Measurements from ENCODE around the gene OR4D10. TPM values are rescaled to one million over a fixed set of nuclear protein-coding genes. Genes with fewer than 3 reads are reported as not detected.

Gene OR4D10
- total and polyA plus RNA-seq, 5 donors from 2014 or later: not detected

Other genes with a start within 250 kb of the OR4D10 start
- not detected for gene OR5AN1, start 114.4 kb upstream of the OR4D10 start, total RNA-seq
- not detected for gene OR5AN1, start 114.4 kb upstream of the OR4D10 start, polyA plus RNA-seq
- not detected for gene OR5A2, start 46.9 kb upstream of the OR4D10 start, total RNA-seq
- gene OR5A2, start 46.9 kb upstream of the OR4D10 start, polyA plus RNA-seq: not detected
- not detected for gene OR5A1, start 36.8 kb upstream of the OR4D10 start, total RNA-seq
- gene OR5A1, start 36.8 kb upstream of the OR4D10 start, polyA plus RNA-seq: not detected
- not detected for gene OR4D6, start 16.4 kb upstream of the OR4D10 start, total RNA-seq
- not detected for gene OR4D6, start 16.4 kb upstream of the OR4D10 start, polyA plus RNA-seq
- not detected for gene OR4D11, start 30.3 kb downstream of the OR4D10 start, total RNA-seq
- gene OR4D11, start 30.3 kb downstream of the OR4D10 start, polyA plus RNA-seq: not detected
- not detected for gene OR4D9, start 38.2 kb downstream of the OR4D10 start, total RNA-seq
- gene OR4D9, start 38.2 kb downstream of the OR4D10 start, polyA plus RNA-seq: not detected
- 50.9 TPM for gene OSBP, start 142.5 kb downstream of the OR4D10 start, total RNA-seq
- 10 to 100 TPM; 23.9 to 30.9 (median 27.3) TPM for gene OSBP, start 142.5 kb downstream of the OR4D10 start, polyA plus RNA-seq
- 63.3 TPM for gene PATL1, start 195.7 kb downstream of the OR4D10 start, total RNA-seq
- 1 to 10 TPM; 4.6 to 5.8 (median 5.3) TPM for gene PATL1, start 195.7 kb downstream of the OR4D10 start, polyA plus RNA-seq
- gene OR10V1, start 240.5 kb downstream of the OR4D10 start, total RNA-seq: not detected
- gene OR10V1, start 240.5 kb downstream of the OR4D10 start, polyA plus RNA-seq: not detected

Data from CD4-positive, CD25-positive, alpha-beta regulatory T cell (primary cell).